Activated effector memory CD4-positive, alpha-beta T cell treated with anti-CD3 and anti-CD28 coated beads, Interleukin-2, amount 50 U/mL, for 16 hours (primary cell): ENCODE measurements around the gene SCAPER.

Source experiments
- DNase-seq: peaks from one replicate; pipeline ENCODE4 v3.0.0-alpha.2; 2020

Gene SCAPER

DNA sequence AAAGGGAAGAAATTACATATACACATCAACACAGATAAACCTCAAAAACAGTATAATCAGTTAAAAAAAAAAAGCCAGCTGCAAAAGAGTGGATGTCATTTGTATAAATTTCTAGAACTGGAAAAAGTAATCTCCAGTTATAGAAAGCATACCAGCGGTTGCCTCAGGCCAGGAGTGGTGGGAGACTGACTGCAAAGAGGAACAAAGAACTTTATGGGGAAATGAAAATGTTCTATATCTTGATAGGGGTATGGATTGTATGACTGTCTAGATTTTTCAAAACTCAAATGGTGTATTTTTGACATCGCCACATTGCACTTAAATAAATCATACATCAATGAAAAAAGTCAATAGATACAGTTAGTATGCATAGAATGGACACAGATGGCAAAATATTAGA is 241.6 kb downstream of the SCAPER start:
- no peak for DNase-seq

GRCh38 chr15:76648732-76649444 is 256.3 kb downstream of the SCAPER start:
- no peak for DNase-seq

- DNase-seq, result no peak
Observed at GRCh38 chr15:76647612-76648011, 257.5 kb downstream of the SCAPER start.

GRCh38 chr15:76644646-76645045 is 260.5 kb downstream of the SCAPER start:
- no peak for DNase-seq

GRCh38 chr15:76642671-76643070 is 262.5 kb downstream of the SCAPER start:
- no peak for DNase-seq

GRCh38 chr15:76637166-76637565 is 268.0 kb downstream of the SCAPER start:
- no peak for DNase-seq

DNA sequence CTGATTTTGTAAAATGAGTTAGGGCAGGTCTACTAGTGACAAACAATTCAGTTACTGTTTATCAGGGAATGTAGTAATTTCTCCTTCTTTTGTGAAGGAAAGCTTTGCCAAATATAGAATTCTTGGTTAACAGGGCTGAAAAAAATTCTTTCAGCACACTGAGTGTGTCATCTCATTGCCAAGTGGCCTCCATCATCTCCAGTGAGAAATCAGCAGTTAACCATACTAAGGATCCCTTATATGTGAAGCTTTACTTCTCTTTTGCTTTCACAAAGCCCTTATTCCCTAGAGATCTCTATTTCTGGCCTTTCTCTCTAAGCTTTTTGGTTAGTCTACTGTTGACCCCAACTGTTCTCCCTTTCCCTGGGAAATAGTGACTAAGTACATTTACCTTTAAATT is 269.1 kb downstream of the SCAPER start:
- no peak for DNase-seq

DNA sequence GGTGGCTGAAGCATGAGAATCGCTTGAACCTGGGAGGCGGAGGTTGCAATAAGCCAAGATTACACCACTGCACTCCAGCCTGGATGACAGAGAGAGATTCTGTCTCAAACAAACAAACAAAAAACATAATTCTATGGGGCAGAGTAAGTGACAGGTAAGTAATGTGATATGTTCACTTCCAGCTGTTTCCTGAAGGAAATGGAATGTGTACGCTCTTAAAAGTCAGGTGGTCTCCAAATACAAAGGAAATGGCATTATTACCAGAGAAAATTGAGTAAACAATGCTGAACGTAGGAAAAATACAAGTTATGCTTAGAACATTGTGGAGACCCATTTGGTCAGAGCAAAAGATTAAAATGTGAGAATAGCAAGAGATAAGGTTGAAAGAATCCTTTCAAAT is 278.5 kb downstream of the SCAPER start:
- DNase-seq, result no peak

GRCh38 chr15:76625267-76625666 is 279.9 kb downstream of the SCAPER start:
- DNase-seq, result no peak

GRCh38 chr15:76614725-76615124 is 290.4 kb downstream of the SCAPER start:
- DNase-seq, result no peak

GRCh38 chr15:76588811-76589747 is 316.1 kb downstream of the SCAPER start:
- DNase-seq, result no peak

DNA sequence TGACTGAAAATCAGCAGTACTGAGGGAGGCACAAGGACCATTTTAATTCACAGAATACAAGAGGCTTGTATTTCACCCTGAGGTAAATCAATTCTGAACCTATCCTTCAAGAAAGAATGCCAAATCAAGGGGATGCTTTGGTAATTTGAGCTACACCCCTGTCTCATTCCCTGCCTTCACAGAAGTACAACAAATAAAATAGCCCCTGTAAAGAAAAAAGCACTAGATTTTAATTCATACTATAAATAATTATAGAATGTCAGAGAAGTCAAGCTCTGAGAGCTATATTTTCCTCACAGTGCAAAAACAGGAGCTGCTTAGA is 319.6 kb downstream of the SCAPER start:
- no peak for DNase-seq

GRCh38 chr15:76584868-76585575 is 320.1 kb downstream of the SCAPER start:
- DNase-seq, result no peak

- DNase-seq, result no peak
Observed at GRCh38 chr15:76582550-76582949, 322.6 kb downstream of the SCAPER start.

DNA sequence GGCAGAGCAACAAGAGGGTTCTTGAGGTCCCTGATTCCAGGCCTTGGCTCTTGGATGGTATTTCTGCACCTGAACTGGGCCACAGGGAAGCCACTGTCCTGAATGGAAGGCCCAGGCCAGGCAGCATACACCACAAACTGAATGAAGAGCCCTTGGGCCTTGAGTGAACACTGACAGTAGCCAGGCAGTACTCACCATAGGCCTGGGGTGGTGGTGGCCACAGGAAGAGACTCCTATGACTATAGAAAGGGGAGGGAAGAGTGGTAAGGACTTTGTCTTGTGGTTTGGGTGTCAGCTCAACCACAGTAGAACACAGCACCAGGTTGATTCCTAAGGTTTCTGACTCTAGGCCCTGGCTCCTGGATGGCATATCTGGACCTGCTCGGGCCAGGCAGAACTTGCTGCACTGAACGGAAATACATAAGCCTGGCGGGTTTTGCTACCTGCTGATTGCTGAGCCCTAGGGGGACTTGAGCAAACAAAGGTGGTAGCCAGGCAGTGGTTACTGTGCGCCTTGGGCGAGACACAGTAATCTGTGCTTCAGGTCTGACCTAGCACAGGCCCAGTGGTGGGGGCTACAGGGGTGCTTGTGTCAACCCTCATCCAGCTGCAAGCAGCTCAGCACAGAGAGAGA is 327.1 kb downstream of the SCAPER start:
- DNase-seq, result no peak

DNA sequence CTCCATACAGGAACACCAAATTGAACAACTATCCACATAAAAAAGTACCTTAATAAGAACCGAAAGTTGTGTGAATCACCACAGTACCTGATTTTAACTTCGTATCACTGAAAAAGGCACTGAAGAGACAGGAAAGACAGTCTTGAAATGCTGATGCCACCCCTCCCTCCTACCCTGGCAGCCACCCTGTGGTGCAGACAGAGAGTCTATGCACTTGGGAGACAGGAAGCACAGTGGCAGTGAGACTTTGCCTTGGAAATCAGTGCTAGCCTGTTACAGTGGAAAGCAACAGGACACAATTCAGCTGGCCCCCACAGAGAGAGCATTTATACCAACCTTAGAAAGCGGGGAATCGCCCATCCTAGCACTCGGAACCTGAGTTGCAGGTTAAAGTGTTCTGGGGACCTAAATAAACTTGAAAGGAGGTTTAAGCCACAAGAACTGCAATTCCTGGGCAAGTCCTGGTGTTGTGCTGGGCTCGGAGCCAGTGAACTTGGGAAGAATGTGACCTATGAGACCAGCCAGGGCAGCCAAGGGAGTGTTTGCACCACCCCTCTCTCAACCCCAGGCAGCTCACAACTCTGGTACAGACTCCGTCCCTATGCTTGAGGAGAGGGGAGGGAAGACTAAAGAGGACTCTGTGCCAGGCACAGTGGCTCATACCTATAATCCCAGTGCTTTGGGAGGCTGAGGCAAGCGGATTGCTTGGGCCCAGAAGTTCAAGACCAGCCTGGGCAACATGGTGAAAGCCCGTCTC is 328.4 kb downstream of the SCAPER start:
- DNase-seq, result no peak

DNA sequence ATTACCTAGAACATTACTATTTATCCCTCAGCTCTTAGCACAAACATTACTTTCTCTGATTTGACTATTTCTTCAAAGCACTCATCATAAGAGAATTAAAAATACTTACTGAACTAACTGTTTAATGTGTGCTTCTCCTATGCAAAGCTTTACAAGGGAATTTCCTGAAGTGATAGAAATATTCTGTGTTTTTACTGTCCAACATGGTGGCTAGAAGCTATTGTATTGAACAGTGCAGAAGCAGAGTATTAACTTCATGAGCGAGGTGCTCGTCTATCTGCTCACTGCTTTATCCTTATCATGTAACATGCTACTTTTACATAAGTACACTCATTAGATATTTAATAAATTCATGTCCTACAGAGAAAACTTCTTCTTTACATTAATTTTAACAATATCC is 329.5 kb downstream of the SCAPER start:
- DNase-seq, result no peak

DNA sequence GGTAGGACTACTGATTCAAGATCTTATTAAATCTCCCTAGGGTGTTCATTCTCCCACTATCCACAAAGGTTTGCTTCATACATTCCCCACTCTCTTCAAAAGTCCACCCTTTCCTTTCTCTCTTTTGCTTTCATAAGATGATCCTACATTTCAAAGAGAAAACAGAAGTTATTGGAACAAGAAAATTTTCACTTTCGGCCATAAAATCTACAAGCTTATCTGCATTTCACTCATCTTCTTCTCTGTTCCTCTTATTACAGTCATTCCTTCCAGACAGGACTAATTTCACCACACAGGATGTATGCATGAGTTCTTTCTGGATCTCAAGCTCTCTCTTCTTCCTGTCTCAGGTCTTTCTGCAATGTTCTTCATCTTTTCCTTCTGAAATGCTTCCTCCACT is 329.9 kb downstream of the SCAPER start:
- no peak for DNase-seq

DNA sequence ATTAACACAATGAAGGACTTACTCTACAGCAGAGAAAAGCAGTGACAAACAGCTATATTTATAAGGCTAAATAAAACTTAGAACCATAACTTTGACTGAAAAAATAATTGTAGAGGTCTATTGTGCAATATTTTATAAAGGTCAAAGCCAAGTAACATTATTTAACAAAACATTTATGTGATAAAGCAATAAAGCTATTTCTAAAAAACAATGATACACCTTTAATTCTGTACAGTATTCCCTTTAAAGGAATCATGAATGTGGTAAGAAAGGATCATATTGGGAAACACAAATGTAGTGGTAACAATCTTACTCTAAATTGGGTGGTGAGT is 332.2 kb downstream of the SCAPER start:
- no peak for DNase-seq

DNA sequence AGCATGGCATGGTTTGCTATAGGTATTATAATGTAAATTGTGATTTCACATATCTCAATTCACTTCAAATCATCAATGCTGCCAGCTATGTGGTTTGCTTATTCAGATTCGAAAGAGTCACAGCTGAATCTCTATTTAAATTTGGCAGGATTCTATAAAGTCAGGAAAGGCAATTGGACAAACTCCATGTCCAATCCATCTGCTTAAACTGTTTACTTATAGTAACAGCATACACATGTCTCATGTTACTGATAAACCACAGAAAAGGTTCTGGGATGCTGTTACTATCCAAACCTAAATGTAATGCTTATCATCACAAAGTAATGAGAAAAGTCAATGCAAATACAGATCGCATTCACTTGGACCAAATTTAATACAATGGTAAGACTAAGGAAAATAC is 338.9 kb downstream of the SCAPER start:
- no peak for DNase-seq

- no peak for DNase-seq
Observed at GRCh38 chr15:76565366-76565765, 339.8 kb downstream of the SCAPER start.

DNA sequence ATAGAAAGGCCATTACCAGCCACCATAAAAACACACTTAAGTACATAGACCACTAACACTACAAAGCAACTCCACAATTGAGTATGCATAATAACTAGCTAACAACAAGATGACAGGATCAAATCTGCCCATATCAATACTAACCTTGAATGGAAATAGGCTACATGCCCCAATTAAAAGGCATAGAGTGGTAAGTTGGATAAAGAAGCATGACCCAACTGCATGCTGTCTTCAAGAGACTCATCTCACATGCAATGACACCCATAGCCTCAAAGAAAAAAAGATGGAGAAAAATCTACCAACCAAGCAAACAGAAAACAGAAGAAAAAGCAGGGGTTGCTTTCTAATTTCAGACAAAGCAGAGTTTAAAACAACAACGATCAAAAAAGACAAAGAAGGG is 349.9 kb downstream of the SCAPER start:
- DNase-seq, result no peak

DNA sequence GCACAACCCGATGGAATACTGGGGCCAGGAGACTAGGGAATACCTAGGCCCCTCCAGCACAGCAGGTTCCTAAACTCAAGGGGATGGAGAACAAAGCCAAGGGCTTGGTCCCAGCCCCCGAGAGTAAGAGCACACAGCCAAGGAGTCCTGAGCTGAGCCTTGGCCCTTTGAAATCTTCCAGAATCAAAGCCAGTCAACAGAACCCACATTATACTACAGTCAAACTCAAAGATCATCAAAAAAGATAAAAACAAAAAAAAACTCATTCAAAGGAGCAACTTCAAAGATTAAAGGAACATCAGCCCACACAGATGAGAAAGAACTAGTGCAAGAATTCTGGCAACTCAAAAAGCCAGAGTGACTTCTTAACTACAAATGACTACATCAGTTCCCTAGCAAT is 351.6 kb downstream of the SCAPER start:
- no peak for DNase-seq
